ENCODE measurements around the gene SDHD. TPM values are rescaled to one million over a fixed set of nuclear protein-coding genes. Genes with fewer than 3 reads are reported as not detected.

Gene SDHD
- polyA plus RNA-seq, 1 of the 3 experiments (the other 2 are of a cell fraction), result 169 TPM

DNA sequence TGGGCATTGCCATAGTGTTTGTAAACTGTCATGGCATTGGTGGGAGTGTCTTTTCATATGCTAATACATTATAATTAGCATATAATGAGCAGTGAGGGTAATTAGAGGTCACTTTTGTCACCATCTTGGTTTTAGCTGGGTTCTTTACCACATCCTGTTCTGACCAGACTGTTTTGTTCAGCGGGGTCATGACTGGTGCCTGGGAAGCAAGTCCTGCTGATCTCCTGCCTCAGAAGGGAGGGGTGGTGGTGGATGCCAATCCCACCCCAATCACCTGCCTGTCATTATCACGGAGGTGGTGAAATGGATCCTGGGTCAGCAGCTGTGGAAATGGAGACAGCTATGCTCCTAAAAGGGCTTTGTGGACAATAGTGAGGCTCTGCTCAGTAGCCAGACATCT, 46.1 kb downstream of the SDHD start:
- DNase-seq, result no peak
- 73% methylated on average over 2 of the region's 2 CpGs for WGBS (ENCODE audit: low lambda C conversion rate)
- no peaks in the 10 kb centered on the region for H4K20me1 ChIP-seq (ENCODE audit: insufficient read depth)
- no peaks in the 10 kb centered on the region for H3F3A ChIP-seq (replicated peaks; ENCODE audit: insufficient read depth)
- no peaks in the 10 kb centered on the region for H3K79me2 ChIP-seq (ENCODE audit: insufficient read depth)
- H3K4me1 ChIP-seq (ENCODE audit: control insufficient read depth in 1 of 2, insufficient read depth in 2 of 2, low read depth in 1 of 2, low read length in 1 of 2), result peaks cover 5 to 11% of the 10 kb centered on the region in 2 experiments; a peak in 3 of 4 replicates
- H3K27me3 ChIP-seq (ENCODE audit: insufficient read depth), result no peaks in the 10 kb centered on the region
- POLR2A ChIA-PET, result no interaction called here
- no peak overlapping the region for H2AFZ ChIP-seq (ENCODE audit: low read depth)
- H3K4me3 ChIP-seq (ENCODE audit: low read depth in 2 of 2, low read length in 1 of 2), result no peak overlapping the region
- TF ChIP-seq FOXM1 (IDR thresholded peaks at IDR 0.05; ENCODE audit: low read depth), result no peak
- no peak for TF ChIP-seq IRF3 (IDR thresholded peaks at IDR 0.05; ENCODE audit: low read depth, low read length)
- no peak for TF ChIP-seq ZBTB33 (IDR thresholded peaks at IDR 0.05; ENCODE audit: borderline replicate concordance, low read depth)
- no peak for TF ChIP-seq GABPA (IDR thresholded peaks at IDR 0.05; ENCODE audit: low read depth)
- TF ChIP-seq CHD2 (IDR thresholded peaks at IDR 0.05; ENCODE audit: low read length, partially characterized antibody), result no peak
- no peak for TF ChIP-seq SIN3A (IDR thresholded peaks at IDR 0.05; ENCODE audit: borderline replicate concordance, low read depth, low read length)
- TF ChIP-seq POLR2AphosphoS5 (IDR thresholded peaks at IDR 0.05; ENCODE audit: low read depth, low read length), result no peak
- no peak for TF ChIP-seq USF1 (IDR thresholded peaks at IDR 0.05; ENCODE audit: borderline replicate concordance, low read depth)
- TF ChIP-seq RCOR1 (IDR thresholded peaks at IDR 0.05; ENCODE audit: low read length), result no peak
- no peak for TF ChIP-seq RFX5 (IDR thresholded peaks at IDR 0.05; ENCODE audit: low read length)
- TF ChIP-seq FOSL2 (IDR thresholded peaks at IDR 0.05; ENCODE audit: borderline replicate concordance, low read depth), result no peak
- TF ChIP-seq MXI1 (IDR thresholded peaks at IDR 0.05; ENCODE audit: low read depth, low read length), result no peak
- TF ChIP-seq GATA2 (CRISPR knock-in tag; IDR thresholded peaks at IDR 0.05), result no peak
- no peak overlapping the region for H3K9ac ChIP-seq
- H3K9me2 ChIP-seq, result no peaks in the 10 kb centered on the region
- no peaks in the 10 kb centered on the region for H3K36me3 ChIP-seq (replicated peaks in 1 of 2; ENCODE audit: control insufficient read depth in 1 of 2, insufficient read depth in 2 of 2, low read length in 1 of 2)
- CTCF ChIA-PET, result interaction anchor here (1.5 to 2.8 kb wide), 2 partner anchors 18 to 21 kb away, joined by 3 to 15 read pairs; no protein-coding TSS in a partner anchor
- no peak overlapping the region for H3K27ac ChIP-seq (ENCODE audit: low read depth in 2 of 2, low read length in 1 of 2)
- no peaks in the 10 kb centered on the region for H3K9me3 ChIP-seq
- no peak overlapping the region for H3K4me2 ChIP-seq

GRCh38 chr11:112134473-112134872, 47.8 kb downstream of the SDHD start:
- no peak overlapping the region for H3K4me2 ChIP-seq
- DNase-seq, result no peak
- POLR2A ChIA-PET, result no interaction called here
- no peak overlapping the region for H3K4me3 ChIP-seq (ENCODE audit: low read depth in 2 of 2, low read length in 1 of 2)
- no peaks in the 10 kb centered on the region for H3K9me2 ChIP-seq
- H3K4me1 ChIP-seq (ENCODE audit: control insufficient read depth in 1 of 2, insufficient read depth in 2 of 2, low read depth in 1 of 2, low read length in 1 of 2), result no peaks in the 10 kb centered on the region; a peak in 1 of 4 replicates
- H4K20me1 ChIP-seq (ENCODE audit: insufficient read depth), result no peaks in the 10 kb centered on the region
- no peaks in the 10 kb centered on the region for H3K79me2 ChIP-seq (ENCODE audit: insufficient read depth)
- H2AFZ ChIP-seq (ENCODE audit: low read depth), result no peak overlapping the region
- CTCF ChIA-PET, result interaction anchor here (1.5 to 2.8 kb wide), 2 partner anchors 20 to 146 kb away, joined by 6 to 15 read pairs; no protein-coding TSS in a partner anchor
- no peaks in the 10 kb centered on the region for H3K27me3 ChIP-seq (ENCODE audit: insufficient read depth)
- no peak for TF ChIP-seq RFX5 (IDR thresholded peaks at IDR 0.05; ENCODE audit: low read length)
- no peak for TF ChIP-seq SIN3A (IDR thresholded peaks at IDR 0.05; ENCODE audit: borderline replicate concordance, low read depth, low read length)
- no peak for TF ChIP-seq FOSL2 (IDR thresholded peaks at IDR 0.05; ENCODE audit: borderline replicate concordance, low read depth)
- no peak for TF ChIP-seq JUND (IDR thresholded peaks at IDR 0.05)
- WGBS (ENCODE audit: low lambda C conversion rate), result 96% methylated on average over 4 of the region's 4 CpGs
- no peaks in the 10 kb centered on the region for H3K9me3 ChIP-seq
- no peaks in the 10 kb centered on the region for H3F3A ChIP-seq (replicated peaks; ENCODE audit: insufficient read depth)
- no peaks in the 10 kb centered on the region for H3K36me3 ChIP-seq (replicated peaks in 1 of 2; ENCODE audit: control insufficient read depth in 1 of 2, insufficient read depth in 2 of 2, low read length in 1 of 2)
- no peak overlapping the region for H3K27ac ChIP-seq (ENCODE audit: low read depth in 2 of 2, low read length in 1 of 2)
- H3K9ac ChIP-seq, result no peak overlapping the region
